Measurements from ENCODE around the gene KIR2DL1. TPM values are rescaled to one million over a fixed set of nuclear protein-coding genes. Genes with fewer than 3 reads are reported as not detected.
"Not testable (repeated sequence)": the region's sequence is repeated elsewhere in the genome, so short reads cannot be mapped to it uniquely, and the experiment has no call there.

KIR2DL1 gene
- polyA plus RNA-seq, 1 donor from 2014 or later = 0.36 TPM

- H3K4me1 Mint-ChIP-seq, H3K27ac Mint-ChIP-seq: not testable (repeated sequence)
These were observed 19.3 kb upstream of the KIR2DL1 start for GRCh38 chr19:54750276-54750675.

GRCh38 chr19:54756204-54757110, 13.1 kb upstream of the KIR2DL1 start:
- not testable (repeated sequence) for H3K36me3 Mint-ChIP-seq, H3K27me3 Mint-ChIP-seq, H3K4me1 Mint-ChIP-seq, H3K9me3 Mint-ChIP-seq, H3K4me3 Mint-ChIP-seq, H3K27ac Mint-ChIP-seq

More at GRCh38 chr19:54750276-54750675, 19.3 kb upstream of the KIR2DL1 start:
- H3K36me3 Mint-ChIP-seq, H3K4me3 Mint-ChIP-seq, H3K9me3 Mint-ChIP-seq: not testable (repeated sequence)
- H3K27me3 Mint-ChIP-seq = peaks cover 14% of the 10 kb centered on the region

- H3K4me1 Mint-ChIP-seq, H3K27me3 Mint-ChIP-seq, H3K4me3 Mint-ChIP-seq, H3K27ac Mint-ChIP-seq, H3K36me3 Mint-ChIP-seq, H3K9me3 Mint-ChIP-seq: not testable (repeated sequence)
These were observed 11.0 kb upstream of the KIR2DL1 start for GRCh38 chr19:54758577-54758976.

GRCh38 chr19:54764219-54764618, 5.4 kb upstream of the KIR2DL1 start:
- H3K9me3 Mint-ChIP-seq, H3K27ac Mint-ChIP-seq, H3K4me1 Mint-ChIP-seq, H3K36me3 Mint-ChIP-seq, H3K4me3 Mint-ChIP-seq: not testable (repeated sequence)
- peaks cover 14% of the 10 kb centered on the region for H3K27me3 Mint-ChIP-seq

- not testable (repeated sequence) for H3K27ac Mint-ChIP-seq, H3K4me1 Mint-ChIP-seq, H3K4me3 Mint-ChIP-seq, H3K36me3 Mint-ChIP-seq, H3K9me3 Mint-ChIP-seq
- peaks cover 12% of the 10 kb centered on the region for H3K27me3 Mint-ChIP-seq
These were observed 3.1 kb upstream of the KIR2DL1 start for GRCh38 chr19:54766464-54766863.

GRCh38 chr19:54770511-54770910, 918 bp downstream of the KIR2DL1 start:
- not testable (repeated sequence) for H3K4me3 Mint-ChIP-seq, H3K36me3 Mint-ChIP-seq, H3K27ac Mint-ChIP-seq, H3K27me3 Mint-ChIP-seq, H3K9me3 Mint-ChIP-seq, H3K4me1 Mint-ChIP-seq

- not testable (repeated sequence) for H3K4me3 Mint-ChIP-seq, H3K27me3 Mint-ChIP-seq, H3K9me3 Mint-ChIP-seq, H3K27ac Mint-ChIP-seq, H3K36me3 Mint-ChIP-seq, H3K4me1 Mint-ChIP-seq
These were observed 1.7 kb downstream of the KIR2DL1 start for GRCh38 chr19:54771018-54771960.

- not testable (repeated sequence) for H3K27ac Mint-ChIP-seq, H3K4me3 Mint-ChIP-seq, H3K4me1 Mint-ChIP-seq, H3K27me3 Mint-ChIP-seq, H3K36me3 Mint-ChIP-seq, H3K9me3 Mint-ChIP-seq
These were observed 3.1 kb downstream of the KIR2DL1 start for GRCh38 chr19:54772666-54773065.

- not testable (repeated sequence) for H3K4me3 Mint-ChIP-seq, H3K27ac Mint-ChIP-seq, H3K4me1 Mint-ChIP-seq, H3K36me3 Mint-ChIP-seq, H3K9me3 Mint-ChIP-seq, H3K27me3 Mint-ChIP-seq
These were observed 5.7 kb downstream of the KIR2DL1 start for GRCh38 chr19:54775095-54775815.

GRCh38 chr19:54775830-54776229, 6.2 kb downstream of the KIR2DL1 start:
- not testable (repeated sequence) for H3K27ac Mint-ChIP-seq, H3K9me3 Mint-ChIP-seq, H3K27me3 Mint-ChIP-seq, H3K4me1 Mint-ChIP-seq, H3K4me3 Mint-ChIP-seq, H3K36me3 Mint-ChIP-seq

- H3K4me1 Mint-ChIP-seq, H3K27ac Mint-ChIP-seq, H3K4me3 Mint-ChIP-seq, H3K9me3 Mint-ChIP-seq, H3K36me3 Mint-ChIP-seq: not testable (repeated sequence)
- peaks cover 11% of the 10 kb centered on the region for H3K27me3 Mint-ChIP-seq
These were observed 8.3 kb downstream of the KIR2DL1 start for GRCh38 chr19:54777851-54778250.

- not testable (repeated sequence) for H3K4me3 Mint-ChIP-seq, H3K36me3 Mint-ChIP-seq, H3K4me1 Mint-ChIP-seq, H3K27ac Mint-ChIP-seq, H3K9me3 Mint-ChIP-seq
- H3K27me3 Mint-ChIP-seq = peaks cover 13% of the 10 kb centered on the region
These were observed 9.3 kb downstream of the KIR2DL1 start for GRCh38 chr19:54778896-54779295.

- H3K27ac Mint-ChIP-seq, H3K9me3 Mint-ChIP-seq, H3K4me1 Mint-ChIP-seq, H3K36me3 Mint-ChIP-seq: not testable (repeated sequence)
- Mint-ChIP-seq H3K27me3 (peaks cover 23% of the 10 kb centered on the region), H3K4me3 (peak overlapping the region in 1 of 4 donors; percentile 18)
These were observed 13.3 kb downstream of the KIR2DL1 start for GRCh38 chr19:54782916-54783315.

- not testable (repeated sequence) for H3K36me3 Mint-ChIP-seq, H3K27ac Mint-ChIP-seq, H3K4me3 Mint-ChIP-seq, H3K4me1 Mint-ChIP-seq, H3K9me3 Mint-ChIP-seq
- peaks cover 30% of the 10 kb centered on the region for H3K27me3 Mint-ChIP-seq
These were observed 16.6 kb downstream of the KIR2DL1 start for GRCh38 chr19:54786091-54786723.

GRCh38 chr19:54788154-54788553, 18.6 kb downstream of the KIR2DL1 start:
- H3K4me3 Mint-ChIP-seq, H3K9me3 Mint-ChIP-seq, H3K36me3 Mint-ChIP-seq: not testable (repeated sequence)
- H3K27ac Mint-ChIP-seq = peak overlapping the region in 1 of 3 donors; percentile 36
- H3K4me1 Mint-ChIP-seq = peaks cover 8 to 12% (median 8%) of the 10 kb centered on the region in 3 donors
- H3K27me3 Mint-ChIP-seq = peaks cover 22% of the 10 kb centered on the region

Measured in IgD-negative memory B cell (primary cell).